ENCODE data around the gene PKD1. TPM values are rescaled to one million over a fixed set of nuclear protein-coding genes. Genes with fewer than 3 reads are reported as not detected.

PKD1 gene
- total RNA-seq, 1 donor, result 118 TPM

DNA sequence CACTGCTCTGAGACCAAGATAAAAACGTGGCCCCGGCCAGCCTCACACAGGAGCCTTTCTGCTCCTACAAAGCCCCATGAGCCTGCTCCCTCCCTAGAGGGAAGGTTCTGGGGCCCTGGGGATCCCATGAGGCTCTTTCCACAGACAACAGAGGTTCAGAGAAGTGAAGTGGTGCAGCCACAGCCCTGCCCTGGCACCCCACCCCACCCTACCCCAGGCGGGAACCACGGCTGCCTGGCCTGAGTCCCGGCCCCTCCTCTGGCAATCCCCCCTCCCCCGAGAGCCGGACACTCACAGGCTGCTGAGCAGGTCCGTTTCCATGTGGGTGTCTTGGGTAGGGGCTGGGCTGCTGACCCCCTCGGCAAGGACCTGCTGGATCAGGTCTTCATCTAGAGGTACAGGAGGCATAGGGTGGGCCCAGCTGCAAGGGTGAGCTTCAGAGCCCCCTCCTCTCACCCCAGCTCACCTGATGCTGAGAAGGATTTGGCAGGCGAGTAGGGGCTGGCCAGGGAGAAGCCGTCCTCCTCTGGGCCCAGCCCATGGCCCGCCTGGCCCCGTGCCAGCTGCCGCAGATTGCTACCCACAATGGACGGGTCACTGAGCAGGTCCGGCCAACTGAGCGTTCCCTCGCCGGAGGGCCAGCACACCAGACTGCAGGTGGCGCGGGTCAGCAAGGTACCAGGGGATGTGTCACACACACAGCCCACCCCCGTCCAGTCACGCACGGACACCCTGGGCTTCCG, 38.7 kb downstream of the PKD1 start:
- TF ChIP-seq, protein P1, sequence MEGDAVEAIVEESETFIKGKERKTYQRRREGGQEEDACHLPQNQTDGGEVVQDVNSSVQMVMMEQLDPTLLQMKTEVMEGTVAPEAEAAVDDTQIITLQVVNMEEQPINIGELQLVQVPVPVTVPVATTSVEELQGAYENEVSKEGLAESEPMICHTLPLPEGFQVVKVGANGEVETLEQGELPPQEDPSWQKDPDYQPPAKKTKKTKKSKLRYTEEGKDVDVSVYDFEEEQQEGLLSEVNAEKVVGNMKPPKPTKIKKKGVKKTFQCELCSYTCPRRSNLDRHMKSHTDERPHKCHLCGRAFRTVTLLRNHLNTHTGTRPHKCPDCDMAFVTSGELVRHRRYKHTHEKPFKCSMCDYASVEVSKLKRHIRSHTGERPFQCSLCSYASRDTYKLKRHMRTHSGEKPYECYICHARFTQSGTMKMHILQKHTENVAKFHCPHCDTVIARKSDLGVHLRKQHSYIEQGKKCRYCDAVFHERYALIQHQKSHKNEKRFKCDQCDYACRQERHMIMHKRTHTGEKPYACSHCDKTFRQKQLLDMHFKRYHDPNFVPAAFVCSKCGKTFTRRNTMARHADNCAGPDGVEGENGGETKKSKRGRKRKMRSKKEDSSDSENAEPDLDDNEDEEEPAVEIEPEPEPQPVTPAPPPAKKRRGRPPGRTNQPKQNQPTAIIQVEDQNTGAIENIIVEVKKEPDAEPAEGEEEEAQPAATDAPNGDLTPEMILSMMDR (IDR thresholded peaks at IDR 0.05; ENCODE audit: insufficient read depth, low read length), result no peak
- H3K4me3 ChIP-seq (ENCODE audit: low read depth, low read length), result no peak overlapping the region
- DNase-seq (ENCODE audit: low read depth), result no peak

DNA sequence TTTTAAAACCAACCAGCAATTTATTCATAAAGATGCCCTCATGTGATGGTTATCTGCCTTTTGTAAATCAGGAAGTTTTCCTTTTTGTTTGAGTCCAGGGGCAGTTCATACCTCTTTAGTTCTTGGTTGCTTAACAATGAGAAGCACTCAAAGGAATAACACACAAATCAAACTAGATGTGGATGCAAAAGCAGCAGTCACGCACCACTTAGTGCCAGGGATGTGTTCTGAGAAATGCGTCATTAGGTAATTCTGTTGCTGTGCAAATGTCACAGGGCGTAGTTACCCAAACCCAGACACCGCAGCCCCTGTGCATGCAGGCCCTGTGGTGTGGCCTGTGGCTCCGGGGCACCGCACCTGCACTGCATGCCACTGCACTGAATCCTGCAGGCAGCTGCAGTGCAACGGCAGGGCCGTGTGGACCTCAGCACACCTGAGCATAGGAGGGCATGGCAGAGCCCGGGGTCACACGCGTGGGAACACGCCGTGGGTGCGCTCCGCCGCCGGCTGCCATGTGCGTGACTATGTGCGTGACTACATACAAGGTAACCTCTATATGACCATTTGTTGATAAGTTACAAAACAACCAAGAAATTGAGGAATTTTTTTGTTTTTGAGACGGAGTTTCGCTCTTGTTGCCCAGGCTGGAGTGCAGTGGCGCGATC, 39.6 kb downstream of the PKD1 start:
- TF ChIP-seq, protein P1 (IDR thresholded peaks at IDR 0.05; ENCODE audit: insufficient read depth, low read length), result no peak
- DNase-seq (ENCODE audit: low read depth), result no peak

DNA sequence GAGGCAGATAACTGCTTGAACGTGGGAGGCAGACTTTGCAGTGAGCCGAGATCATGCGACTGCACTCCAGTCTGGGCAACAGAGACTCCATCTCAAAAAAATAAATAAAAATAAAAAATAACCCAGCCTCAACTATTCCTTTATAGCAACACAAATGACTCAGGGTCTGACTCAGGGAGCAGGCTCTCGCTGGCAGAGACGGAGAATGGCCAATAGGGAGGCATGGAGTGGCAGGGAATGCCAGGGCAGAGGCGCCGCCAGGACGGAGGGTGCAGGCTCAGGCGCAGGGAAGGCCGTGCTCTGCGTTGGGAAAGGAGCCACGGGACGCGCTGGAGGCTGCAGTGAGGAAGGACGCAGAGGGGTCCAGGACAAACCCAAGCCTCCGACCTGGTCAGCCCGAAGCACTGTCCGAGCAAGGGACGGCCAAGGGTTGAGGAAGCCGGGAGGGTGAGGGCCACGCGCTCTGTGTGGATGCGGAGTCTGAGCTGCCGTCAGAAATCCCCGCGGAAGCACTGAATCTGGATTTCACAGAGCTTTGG, 40.3 kb downstream of the PKD1 start:
- no peak for DNase-seq (ENCODE audit: low read depth)
- TF ChIP-seq, protein P1 (IDR thresholded peaks at IDR 0.05; ENCODE audit: insufficient read depth, low read length), result no peak
- no peak overlapping the region for H3K4me3 ChIP-seq (ENCODE audit: low read depth, low read length)

More for the DNA sequence above, 39.6 kb downstream of the PKD1 start:
- no peak overlapping the region for H3K4me3 ChIP-seq (ENCODE audit: low read depth, low read length)

DNA sequence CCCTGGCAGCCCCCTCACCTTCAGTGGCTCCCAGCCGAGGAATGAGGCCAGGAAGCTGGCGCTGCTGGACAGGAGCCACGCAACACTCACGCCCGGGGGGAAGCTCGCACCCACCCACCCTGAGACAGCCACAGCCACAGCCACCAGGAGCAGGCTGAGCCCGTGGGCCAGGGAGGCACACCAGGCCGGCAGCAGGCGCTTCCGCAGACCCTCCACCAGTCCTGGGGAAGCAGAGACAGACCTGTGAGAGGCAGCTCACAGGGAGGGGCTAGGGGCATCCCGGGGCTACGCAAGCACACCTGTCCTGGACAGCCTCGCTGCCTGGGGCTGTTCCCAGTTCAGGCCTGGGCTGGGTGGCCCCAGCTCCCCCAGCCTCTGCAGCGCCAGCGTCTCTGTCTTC, 41.9 kb downstream of the PKD1 start:
- TF ChIP-seq, protein P1 (IDR thresholded peaks at IDR 0.05; ENCODE audit: insufficient read depth, low read length), result no peak
- no peak overlapping the region for H3K4me3 ChIP-seq (ENCODE audit: low read depth, low read length)
- no peak for DNase-seq (ENCODE audit: low read depth)

DNA sequence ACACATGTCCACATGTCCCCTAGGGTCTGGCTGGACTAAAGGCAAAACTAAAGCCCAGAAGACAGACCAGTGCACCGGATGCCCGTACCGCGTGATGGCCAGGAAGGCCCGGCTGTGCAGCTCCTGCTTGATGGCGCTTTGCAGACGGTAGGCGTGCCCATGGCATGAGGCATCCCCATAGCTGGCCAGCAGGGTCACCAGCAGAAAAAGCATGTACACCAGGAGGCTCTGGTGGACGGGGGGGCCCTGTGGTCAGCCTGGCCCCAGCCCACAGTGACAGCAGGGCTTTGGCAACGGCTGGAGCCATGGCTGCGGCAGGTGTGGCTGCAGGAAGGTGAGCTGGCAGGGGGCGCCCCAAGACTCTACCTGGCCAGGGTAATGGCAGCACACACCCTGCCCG, 42.8 kb downstream of the PKD1 start:
- no peak overlapping the region for H3K4me3 ChIP-seq (ENCODE audit: low read depth, low read length)
- TF ChIP-seq, protein P1 (IDR thresholded peaks at IDR 0.05; ENCODE audit: insufficient read depth, low read length), result no peak
- DNase-seq (ENCODE audit: low read depth), result no peak

DNA sequence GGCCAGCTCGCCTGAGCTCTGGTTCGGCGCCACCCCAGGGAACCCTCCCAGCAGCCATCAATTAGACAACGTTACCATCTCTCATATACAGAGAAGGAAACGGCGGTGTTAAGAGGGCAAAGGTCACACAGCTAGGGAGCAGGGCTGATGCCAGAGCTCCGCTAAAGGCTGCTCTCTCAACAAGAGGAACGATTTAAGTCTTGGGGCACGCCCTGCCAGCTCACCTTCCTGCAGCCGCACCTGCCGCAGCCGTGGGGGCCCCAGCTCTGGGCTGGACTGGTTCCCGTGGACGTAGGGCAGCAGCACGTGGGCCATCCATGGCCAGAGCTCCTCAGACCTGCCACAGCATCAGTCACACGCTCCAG, 43.5 kb downstream of the PKD1 start:
- no peak for DNase-seq (ENCODE audit: low read depth)
- TF ChIP-seq, protein P1 (IDR thresholded peaks at IDR 0.05; ENCODE audit: insufficient read depth, low read length), result no peak
- no peak overlapping the region for H3K4me3 ChIP-seq (ENCODE audit: low read depth, low read length)
